Activated T-cell treated with anti-CD3 and anti-CD28 coated beads, Interleukin-2, amount 50 U/mL, for 72 hours (primary cell): ENCODE measurements around the gene MAST4. TPM values are rescaled to one million over a fixed set of nuclear protein-coding genes. Genes with fewer than 3 reads are reported as not detected.

Experiments
- ATAC-seq, 2 donors: fragments of 150-1000 bp; cut with Tn5 transposase; replicated peaks in 1 of 2; 2 replicates each; pipeline ENCODE4 v1.10.0; 2021; ENCODE audit warnings: moderate library complexity in 2 of 2, mild to moderate bottlenecking in 1 of 2
- DNase-seq, 2 donors: peaks; one replicate each; pipeline ENCODE4 v3.0.0; 2021 to 2022; ENCODE audit warnings: mixed read lengths in 1 of 2
- H3K27ac Mint-ChIP-seq: one replicate; pipeline ENCODE4 v1.8.0; 2022; ENCODE audit warnings: mild to moderate bottlenecking, moderate library complexity, mixed read lengths
- H3K27me3 Mint-ChIP-seq: one replicate; pipeline ENCODE4 v1.8.0; 2022; ENCODE audit warnings: low read depth, mixed read lengths
- H3K36me3 Mint-ChIP-seq, 2 donors: one replicate each; pipeline ENCODE4 v1.8.0; 2022; ENCODE audit warnings: mixed read lengths in 2 of 2, mild to moderate bottlenecking in 1 of 2; ENCODE audit not compliant: insufficient read depth in 2 of 2
- H3K4me1 Mint-ChIP-seq: one replicate; pipeline ENCODE4 v1.8.0; 2022; ENCODE audit warnings: low read depth, mixed read lengths
- H3K4me3 Mint-ChIP-seq, 2 donors: one replicate each; pipeline ENCODE4 v1.8.0; 2022; ENCODE audit warnings: mild to moderate bottlenecking in 2 of 2, mixed read lengths in 2 of 2, moderate library complexity in 2 of 2
- H3K9me3 Mint-ChIP-seq, 2 donors: one replicate each; pipeline ENCODE4 v1.8.0; 2022; ENCODE audit warnings: mixed read lengths in 2 of 2
- total RNA-seq, 2 donors: library from RNA; stranded (reverse); gene quantifications; one replicate each; pipeline ENCODE4 v1.2.3, GENCODE V29; 2022

The MAST4 gene
- total RNA-seq, 2 donors from 2014 or later = 32.9 to 38.3 TPM

- no peaks in the 10 kb centered on the region for H3K36me3 Mint-ChIP-seq
- H3K27me3 Mint-ChIP-seq = peaks cover 39% of the 10 kb centered on the region
- H3K4me3 Mint-ChIP-seq = no peak overlapping the region
- no peak for ATAC-seq
- DNase-seq = no peak
- no peaks in the 10 kb centered on the region for H3K9me3 Mint-ChIP-seq
- H3K4me1 Mint-ChIP-seq = peaks cover 23% of the 10 kb centered on the region
- no peak overlapping the region for H3K27ac Mint-ChIP-seq
Measured at GRCh38 chr5:66863243-66864170, 267.3 kb downstream of the MAST4 start.

DNA sequence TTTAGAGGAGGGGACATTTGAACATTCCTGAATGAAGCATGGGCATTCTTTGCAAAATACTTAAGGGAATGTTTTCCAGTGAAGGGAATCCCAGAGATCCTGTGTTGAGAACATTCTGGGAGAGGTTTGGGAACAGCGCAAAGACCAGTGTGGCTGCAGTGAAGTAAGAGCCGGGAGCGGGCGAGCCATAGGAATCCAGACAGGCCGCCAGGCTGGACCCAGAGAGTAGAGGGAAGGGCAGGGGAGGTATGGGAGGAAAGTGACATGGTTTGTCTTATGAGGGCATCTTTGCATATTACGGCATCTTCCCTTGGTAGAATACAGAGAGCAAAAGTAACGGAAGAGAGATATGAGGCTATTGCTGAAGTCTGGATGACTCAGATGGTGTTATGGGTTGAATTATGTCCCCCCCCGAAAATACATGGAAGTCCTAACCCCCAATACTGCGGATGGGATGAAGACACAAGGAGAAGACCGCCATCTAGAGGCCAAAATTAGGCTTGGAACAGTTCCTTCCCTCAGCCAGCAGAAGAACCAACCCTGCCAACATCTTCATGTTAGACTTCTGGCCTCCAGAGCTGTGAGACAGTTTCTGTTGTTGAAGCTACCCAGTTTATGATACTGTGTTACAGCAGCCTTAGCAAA, 268.2 kb downstream of the MAST4 start:
- Mint-ChIP-seq H3K4me1 (peaks cover 23% of the 10 kb centered on the region), H3K9me3 (no peaks in the 10 kb centered on the region), H3K27ac (peak overlapping the region; percentile 61), H3K4me3 (no peak overlapping the region), H3K36me3 (no peaks in the 10 kb centered on the region), H3K27me3 (peaks cover 35% of the 10 kb centered on the region)
- DNase-seq (peak in 1 of 2 donors; percentile 30), ATAC-seq (peak in 1 of 2 donors; percentile 52)

GRCh38 chr5:66867618-66868322, 271.6 kb downstream of the MAST4 start:
- DNase-seq (no peak), ATAC-seq (peak; percentile 63 to 86)
- H3K9me3 Mint-ChIP-seq = no peaks in the 10 kb centered on the region
- H3K27me3 Mint-ChIP-seq = peaks cover 13% of the 10 kb centered on the region
- H3K36me3 Mint-ChIP-seq = no peaks in the 10 kb centered on the region
- H3K4me1 Mint-ChIP-seq = peaks cover 23% of the 10 kb centered on the region
- H3K27ac Mint-ChIP-seq = no peak overlapping the region
- no peak overlapping the region for H3K4me3 Mint-ChIP-seq

DNA sequence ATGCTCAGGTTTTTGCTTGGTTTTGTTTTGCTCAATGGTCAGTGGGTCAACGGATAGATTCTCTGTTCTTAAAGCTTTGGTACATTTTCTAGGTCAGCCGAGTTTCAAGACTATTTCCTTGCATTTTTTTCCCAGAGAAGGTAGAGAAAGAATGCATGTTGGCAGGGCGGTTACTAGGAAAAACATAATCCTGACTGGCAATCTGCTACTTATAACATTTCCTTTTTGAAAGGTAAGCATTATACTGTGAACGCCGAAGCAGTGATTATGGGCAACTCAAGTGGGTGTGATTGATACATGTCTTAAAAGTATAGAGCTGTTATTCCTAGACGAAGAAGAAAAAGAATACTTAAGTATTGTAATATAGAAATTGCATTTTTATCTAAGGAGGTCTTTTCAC, 273.2 kb downstream of the MAST4 start:
- peaks cover 24% of the 10 kb centered on the region for H3K4me1 Mint-ChIP-seq

GRCh38 chr5:66870708-66871107, 274.5 kb downstream of the MAST4 start:
- DNase-seq (no peak), ATAC-seq (no peak)
- no peak overlapping the region for H3K4me3 Mint-ChIP-seq
- no peak overlapping the region for H3K27ac Mint-ChIP-seq
- no peaks in the 10 kb centered on the region for H3K36me3 Mint-ChIP-seq
- H3K4me1 Mint-ChIP-seq = peaks cover 25% of the 10 kb centered on the region
- no peaks in the 10 kb centered on the region for H3K27me3 Mint-ChIP-seq
- no peaks in the 10 kb centered on the region for H3K9me3 Mint-ChIP-seq

More for the DNA sequence above, 273.2 kb downstream of the MAST4 start:
- Mint-ChIP-seq H3K36me3 (no peaks in the 10 kb centered on the region), H3K27ac (no peak overlapping the region), H3K4me3 (no peak overlapping the region), H3K27me3 (peaks cover under 1% of the 10 kb centered on the region), H3K9me3 (no peaks in the 10 kb centered on the region)
- ATAC-seq (no peak), DNase-seq (no peak)

DNA sequence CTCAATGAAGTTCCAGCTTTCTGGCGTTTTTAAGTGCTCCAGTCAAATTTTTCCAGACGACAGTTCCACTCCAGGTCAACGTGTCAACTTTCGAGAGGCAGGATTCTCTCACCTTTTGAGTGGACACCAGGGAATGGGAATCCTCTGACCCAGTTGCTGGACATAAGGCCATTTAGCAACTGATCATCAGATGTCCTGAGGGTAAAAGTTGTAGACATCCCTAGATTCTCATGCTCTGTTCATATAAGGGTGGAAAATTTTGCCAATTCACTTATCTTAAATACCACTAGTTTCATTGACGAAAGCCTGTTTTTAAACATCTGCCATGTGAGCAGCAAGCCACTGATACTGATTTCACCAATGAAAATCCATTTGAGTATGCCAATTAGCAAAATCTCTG, 275.5 kb downstream of the MAST4 start:
- DNase-seq (no peak), ATAC-seq (no peak)
- Mint-ChIP-seq H3K36me3 (no peaks in the 10 kb centered on the region), H3K27me3 (no peaks in the 10 kb centered on the region), H3K4me3 (no peak overlapping the region), H3K4me1 (peaks cover 18% of the 10 kb centered on the region), H3K9me3 (no peaks in the 10 kb centered on the region), H3K27ac (no peak overlapping the region)

GRCh38 chr5:66872736-66873331, 276.6 kb downstream of the MAST4 start:
- H3K9me3 Mint-ChIP-seq = no peaks in the 10 kb centered on the region
- DNase-seq (no peak), ATAC-seq (no peak)
- H3K4me3 Mint-ChIP-seq = no peak overlapping the region
- H3K27me3 Mint-ChIP-seq = no peaks in the 10 kb centered on the region
- H3K27ac Mint-ChIP-seq = no peak overlapping the region
- H3K4me1 Mint-ChIP-seq = peaks cover 11% of the 10 kb centered on the region
- no peaks in the 10 kb centered on the region for H3K36me3 Mint-ChIP-seq

DNA sequence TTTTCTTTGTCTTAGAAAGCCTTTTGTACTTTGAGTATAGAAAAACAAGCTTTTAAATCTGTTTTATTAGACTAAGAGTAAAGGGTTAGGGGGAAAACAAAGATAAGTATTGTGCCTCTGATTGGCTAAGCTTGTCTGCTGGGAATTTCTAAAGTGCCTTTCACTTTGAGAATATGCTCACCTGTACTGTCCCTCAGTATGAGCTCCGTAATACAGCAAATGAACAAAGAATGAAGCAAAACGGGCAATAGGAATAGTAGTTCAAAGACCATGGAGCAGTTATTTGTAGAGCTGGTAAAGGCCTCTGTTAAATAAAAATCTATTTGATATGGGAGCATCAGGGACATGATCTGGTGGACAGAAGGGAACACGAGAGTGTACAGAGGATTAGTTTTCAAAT, 277.8 kb downstream of the MAST4 start:
- no peaks in the 10 kb centered on the region for H3K36me3 Mint-ChIP-seq
- H3K27ac Mint-ChIP-seq = no peak overlapping the region
- no peaks in the 10 kb centered on the region for H3K9me3 Mint-ChIP-seq
- no peak overlapping the region for H3K4me3 Mint-ChIP-seq
- ATAC-seq = no peak
- no peaks in the 10 kb centered on the region for H3K27me3 Mint-ChIP-seq
- DNase-seq = no peak
- peaks cover 15% of the 10 kb centered on the region for H3K4me1 Mint-ChIP-seq

DNA sequence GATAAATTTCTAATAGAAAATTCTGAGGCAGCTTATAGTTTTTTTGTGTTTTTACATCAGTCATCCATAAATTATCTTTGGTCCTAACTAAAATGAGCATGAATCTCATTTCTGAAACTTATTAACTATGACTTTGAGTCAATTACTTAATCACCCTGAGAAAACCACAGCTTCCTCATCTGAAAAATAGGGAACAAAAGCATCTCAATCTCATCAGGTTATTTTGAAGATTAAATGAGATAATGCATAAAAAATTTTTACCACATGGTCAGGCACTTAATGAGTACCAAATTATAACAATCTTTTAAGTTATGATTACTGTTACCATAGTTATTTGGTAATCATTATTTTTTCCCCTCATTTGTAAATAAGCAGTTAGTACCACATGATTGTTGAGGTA, 279.1 kb downstream of the MAST4 start:
- Mint-ChIP-seq H3K27me3 (peaks cover 9% of the 10 kb centered on the region), H3K4me3 (no peak overlapping the region), H3K36me3 (no peaks in the 10 kb centered on the region), H3K4me1 (peaks cover 15% of the 10 kb centered on the region), H3K9me3 (no peaks in the 10 kb centered on the region), H3K27ac (no peak overlapping the region)
- no peak for DNase-seq
- no peak for ATAC-seq

DNA sequence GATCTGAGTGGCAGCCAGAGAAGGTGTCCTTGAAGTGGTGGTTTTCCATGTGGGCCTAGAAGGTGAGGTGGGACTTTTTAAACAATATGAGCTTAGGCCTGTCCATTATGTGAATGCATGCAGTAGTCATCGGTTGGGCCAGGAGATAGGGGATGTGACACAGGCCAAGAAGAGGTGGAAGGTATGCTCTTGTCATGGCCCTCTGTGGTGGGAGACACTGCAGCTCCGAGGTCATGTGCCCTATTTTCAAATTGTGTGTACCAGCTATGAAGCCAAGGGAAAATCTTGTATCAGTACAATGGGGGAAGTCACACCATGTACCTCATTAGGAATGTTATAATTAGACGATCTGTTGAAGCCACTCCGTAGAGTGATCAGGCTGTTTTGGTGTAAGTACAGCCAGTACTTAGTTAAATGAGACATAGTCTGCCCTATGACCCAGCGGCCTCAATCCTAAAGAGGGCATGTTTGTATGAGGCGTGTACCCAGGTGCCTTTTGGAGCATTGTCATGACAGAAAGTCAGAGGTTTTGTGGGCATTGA, 280.1 kb downstream of the MAST4 start:
- Mint-ChIP-seq H3K27me3 (peaks cover 15% of the 10 kb centered on the region), H3K9me3 (no peaks in the 10 kb centered on the region), H3K4me1 (peaks cover 15% of the 10 kb centered on the region), H3K27ac (no peak overlapping the region), H3K4me3 (no peak overlapping the region), H3K36me3 (no peaks in the 10 kb centered on the region)
- DNase-seq (no peak), ATAC-seq (no peak)

DNA sequence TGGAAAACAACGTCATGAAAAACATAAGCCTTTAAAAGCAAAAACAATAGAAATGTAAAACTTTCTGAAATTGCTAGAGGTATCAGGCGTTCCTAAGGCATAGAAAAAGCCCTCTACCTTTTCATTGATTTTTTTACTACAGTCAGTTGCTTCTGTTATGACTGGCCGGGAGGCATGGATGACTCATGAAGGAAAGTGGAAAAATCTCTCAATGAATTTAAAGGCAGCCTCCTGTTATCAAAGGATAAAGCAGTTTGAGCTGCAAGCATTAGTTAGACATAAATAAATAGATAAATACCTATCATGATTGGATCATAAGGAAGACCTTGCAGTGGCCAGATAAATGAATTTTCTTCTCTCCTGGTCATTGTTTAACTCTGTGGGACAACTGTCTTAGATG, 281.6 kb downstream of the MAST4 start:
- Mint-ChIP-seq H3K4me1 (peaks cover 24% of the 10 kb centered on the region), H3K27ac (no peak overlapping the region), H3K27me3 (peaks cover 15% of the 10 kb centered on the region), H3K4me3 (no peak overlapping the region), H3K36me3 (no peaks in the 10 kb centered on the region), H3K9me3 (no peaks in the 10 kb centered on the region)
- DNase-seq = peak; percentile 14 to 20
- peak in 1 of 2 donors; percentile 44 for ATAC-seq

GRCh38 chr5:66880401-66880800, 284.2 kb downstream of the MAST4 start:
- no peak for DNase-seq

More at GRCh38 chr5:66880401-66880800, 284.2 kb downstream of the MAST4 start:
- Mint-ChIP-seq H3K9me3 (no peaks in the 10 kb centered on the region), H3K27me3 (peaks cover 15% of the 10 kb centered on the region), H3K27ac (no peak overlapping the region), H3K4me1 (peaks cover 18% of the 10 kb centered on the region), H3K4me3 (no peak overlapping the region), H3K36me3 (no peaks in the 10 kb centered on the region)
- no peak for ATAC-seq
